SKM-1 (cell line): Measurements from ENCODE around the gene NDUFS2.
"Not testable (repeated sequence)": the region's sequence is repeated elsewhere in the genome, so short reads cannot be mapped to it uniquely, and the experiment has no call there.

Experiments used
- DNase-seq: peaks from one replicate; lab custom pipeline; 2025; ENCODE audit not compliant: unreplicated experiment; lab: John Stamatoyannopoulos, UW

Gene NDUFS2

DNA sequence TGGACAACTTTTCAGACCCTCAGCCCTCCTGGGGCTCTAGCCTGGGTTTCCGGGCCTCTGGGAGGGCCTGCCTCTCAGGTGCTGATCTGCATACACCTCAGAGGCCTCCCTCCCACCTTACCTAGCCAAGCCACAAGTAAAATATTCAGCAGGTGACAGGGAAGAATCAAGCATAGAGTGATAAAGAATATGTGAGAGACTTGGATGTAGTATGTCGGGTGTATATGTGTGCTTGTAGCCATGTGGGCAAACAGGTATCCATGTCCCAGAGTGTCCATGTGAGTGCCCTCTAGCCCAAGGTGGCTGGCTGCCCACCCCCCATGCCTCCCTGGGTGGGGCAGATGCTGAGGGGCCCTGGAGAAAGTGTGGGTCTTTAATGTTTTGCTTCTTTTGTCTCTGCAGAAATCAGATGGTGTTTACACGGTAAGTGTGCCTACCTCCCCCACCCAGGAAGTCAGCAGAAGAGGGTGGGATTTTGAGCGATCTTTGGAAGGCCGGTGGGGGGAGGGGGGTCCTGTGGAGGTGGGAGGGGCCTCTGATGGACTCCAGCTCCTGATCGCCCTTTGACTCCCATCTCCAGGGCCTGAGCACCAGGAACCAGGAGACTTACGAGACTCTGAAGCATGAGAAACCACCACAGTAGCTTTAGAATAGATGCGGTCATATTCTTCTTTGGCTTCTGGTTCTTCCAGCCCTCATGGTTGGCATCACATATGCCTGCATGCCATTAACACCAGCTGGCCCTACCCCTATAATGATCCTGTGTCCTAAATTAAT lies 16.3 kb downstream of the NDUFS2 start:
- DNase-seq = no peak

DNA sequence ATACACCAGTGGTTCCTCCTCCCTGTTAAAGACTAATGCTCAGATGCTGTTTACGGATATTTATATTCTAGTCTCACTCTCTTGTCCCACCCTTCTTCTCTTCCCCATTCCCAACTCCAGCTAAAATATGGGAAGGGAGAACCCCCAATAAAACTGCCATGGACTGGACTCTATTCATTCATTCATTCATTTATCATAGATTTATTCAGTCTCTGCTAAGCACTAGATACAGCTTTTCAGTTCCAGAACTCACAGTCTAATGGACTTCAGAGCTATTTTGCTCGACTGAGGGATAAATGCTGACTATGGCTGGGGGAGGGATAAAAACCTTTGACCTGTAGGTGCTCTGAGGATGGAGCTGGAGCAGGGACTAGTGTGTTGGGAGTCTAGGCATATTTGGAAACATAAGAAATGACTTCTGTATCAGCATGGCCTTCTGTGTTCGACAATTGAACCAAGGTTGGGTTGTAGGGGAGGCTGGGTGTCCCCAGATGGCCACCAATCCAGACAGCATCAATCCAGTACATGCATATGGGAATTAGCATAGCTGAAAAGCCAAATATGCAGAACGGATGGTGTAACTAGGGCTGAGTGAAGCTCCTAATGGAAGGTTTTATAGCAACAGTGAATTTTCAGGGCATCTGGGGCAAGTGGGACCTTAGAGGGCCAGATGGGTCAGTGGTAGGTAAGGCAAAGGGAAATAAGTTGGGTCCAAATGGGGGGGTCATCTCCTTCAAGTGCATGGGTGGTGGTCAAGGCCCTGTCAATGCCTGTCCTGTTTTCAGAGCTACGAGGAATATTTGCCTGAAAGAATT lies 17.1 kb downstream of the NDUFS2 start:
- no peak for DNase-seq

DNA sequence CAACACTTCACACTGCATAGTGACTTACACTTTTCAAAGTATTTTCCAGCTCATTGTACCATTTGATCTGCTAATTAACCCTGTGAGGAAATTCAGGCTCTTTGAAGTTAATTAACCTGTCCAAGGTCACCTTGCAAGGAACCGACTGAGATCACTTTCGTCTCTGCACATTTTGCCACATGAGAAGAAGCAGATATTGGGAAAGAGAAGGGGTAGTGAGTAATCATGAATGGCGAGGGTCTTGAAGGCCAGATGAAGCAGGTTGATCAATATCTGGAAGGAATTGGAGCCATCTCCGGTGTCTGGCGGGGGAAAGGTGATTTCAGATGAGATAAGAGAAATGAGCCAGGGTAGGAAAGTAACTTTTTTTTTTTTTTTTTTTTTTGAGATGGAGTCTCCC lies 17.8 kb downstream of the NDUFS2 start:
- no peak for DNase-seq

DNA sequence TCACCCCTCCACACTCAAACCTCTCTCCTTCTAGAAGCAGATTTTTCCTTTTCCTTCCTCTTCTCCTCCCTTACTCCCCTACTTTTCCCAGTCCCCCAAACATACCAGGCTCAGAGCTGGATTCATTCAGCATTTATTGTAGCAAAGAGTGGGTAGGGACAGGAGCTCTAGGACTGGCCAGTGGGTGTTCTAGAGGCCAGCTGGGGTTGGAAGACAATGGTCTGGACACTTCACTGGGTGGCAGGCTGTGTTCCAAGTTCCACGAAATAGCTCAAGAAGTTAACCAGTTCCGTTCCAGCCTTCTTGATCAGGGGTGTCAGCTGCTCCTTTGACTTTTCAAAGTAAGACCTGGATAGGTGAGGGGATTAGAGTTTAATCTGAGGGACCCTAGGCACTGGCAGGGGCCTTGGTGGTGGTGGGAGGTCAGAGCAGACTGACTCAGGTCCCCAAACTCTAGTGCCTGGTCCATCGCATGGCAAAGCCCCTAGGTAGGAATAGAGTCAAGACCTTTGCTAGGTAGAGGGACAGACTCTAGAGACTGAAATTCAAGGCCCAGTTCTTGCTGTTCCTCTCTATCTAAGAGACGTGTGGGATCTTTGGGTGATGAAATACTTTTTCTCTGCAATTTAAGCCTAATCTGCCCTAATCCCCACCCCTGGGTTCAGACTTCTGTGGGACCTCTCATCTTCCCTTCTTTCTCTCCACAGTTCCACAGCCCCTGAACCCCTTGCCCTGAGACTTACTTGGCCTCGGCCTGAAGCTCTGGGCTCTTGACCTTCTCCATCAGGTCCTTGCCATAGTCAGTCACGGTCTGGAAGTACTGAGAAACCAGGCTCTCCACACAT lies 20.2 kb downstream of the NDUFS2 start:
- DNase-seq = no peak

DNA sequence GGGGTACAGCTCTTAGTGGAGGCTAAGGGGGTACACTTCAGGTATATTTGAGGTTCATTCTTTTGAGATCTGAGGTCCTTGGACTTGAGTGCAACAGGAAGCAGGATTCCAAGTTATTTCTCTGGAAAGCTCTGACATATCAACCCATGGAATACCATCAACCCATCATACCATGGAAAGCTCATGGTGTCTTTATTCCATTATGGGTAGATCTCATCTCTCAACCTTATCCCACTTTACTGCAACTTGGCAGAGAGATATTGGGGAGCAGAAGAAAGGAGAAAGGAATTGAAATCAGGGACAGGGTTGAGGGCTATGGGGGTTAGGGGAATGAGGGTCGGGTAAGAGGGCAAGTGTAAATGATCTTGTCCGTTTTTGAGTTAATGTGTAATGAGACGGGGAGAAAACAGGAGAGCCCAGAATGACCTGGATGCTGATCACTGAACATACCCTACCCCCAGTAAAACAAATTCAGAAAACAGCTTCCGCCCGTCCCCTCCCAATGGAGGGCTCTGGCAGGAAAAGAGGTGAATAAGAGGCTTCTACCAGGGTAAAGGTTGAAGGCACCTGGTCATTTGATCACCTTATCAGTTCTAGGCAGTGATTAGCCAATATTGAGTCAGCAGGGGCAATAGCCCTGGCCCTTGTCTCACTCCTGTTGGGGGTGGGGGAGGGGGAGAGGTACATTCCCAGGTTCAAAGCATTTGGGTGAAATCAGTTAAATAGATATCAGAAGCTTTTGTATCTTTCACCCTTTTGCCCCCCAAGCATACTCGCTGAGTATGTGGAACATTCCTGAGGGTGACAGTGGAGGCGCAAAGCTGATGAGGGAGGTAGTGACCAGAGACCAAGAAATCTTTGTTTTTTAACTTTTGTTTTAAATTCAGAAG lies 21.9 kb downstream of the NDUFS2 start:
- DNase-seq = no peak

DNA sequence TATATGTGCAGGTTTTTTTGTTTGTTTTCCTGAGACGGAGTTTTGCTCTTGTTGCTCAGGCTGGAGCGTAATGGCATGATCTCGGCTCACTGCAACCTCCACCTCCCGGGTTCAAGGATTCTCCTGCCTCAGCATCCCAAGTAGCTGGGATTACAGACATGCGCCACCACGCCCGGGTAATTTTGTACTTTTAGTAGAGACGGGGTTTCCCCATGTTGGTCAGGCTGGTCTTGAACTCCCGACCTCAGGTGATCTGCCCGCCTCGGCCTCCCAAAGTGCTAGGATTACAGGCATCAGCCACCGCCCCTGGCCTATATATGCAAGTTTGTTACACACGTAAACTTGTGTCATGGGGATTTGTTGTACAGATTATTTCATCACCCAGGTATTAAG lies 22.5 kb downstream of the NDUFS2 start:
- not testable (repeated sequence) for DNase-seq

DNA sequence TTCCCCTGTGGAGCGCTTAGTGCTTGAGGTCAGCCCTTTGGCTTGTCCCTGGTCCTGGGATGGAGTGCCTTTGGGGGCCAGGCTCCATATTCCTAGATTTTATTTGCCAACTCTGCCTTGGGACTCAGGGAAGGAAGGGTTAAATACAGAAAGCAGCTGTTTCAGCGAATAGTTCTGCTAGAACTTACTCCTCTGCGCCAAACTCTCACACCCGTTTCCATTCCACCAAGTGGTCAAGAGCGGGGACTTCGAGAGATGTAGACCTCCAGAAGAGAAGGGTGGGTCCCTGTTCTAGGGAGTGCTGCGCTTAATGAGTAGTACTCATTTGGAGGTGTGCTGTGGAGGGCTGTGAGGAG lies 23.0 kb downstream of the NDUFS2 start:
- DNase-seq = no peak

DNA sequence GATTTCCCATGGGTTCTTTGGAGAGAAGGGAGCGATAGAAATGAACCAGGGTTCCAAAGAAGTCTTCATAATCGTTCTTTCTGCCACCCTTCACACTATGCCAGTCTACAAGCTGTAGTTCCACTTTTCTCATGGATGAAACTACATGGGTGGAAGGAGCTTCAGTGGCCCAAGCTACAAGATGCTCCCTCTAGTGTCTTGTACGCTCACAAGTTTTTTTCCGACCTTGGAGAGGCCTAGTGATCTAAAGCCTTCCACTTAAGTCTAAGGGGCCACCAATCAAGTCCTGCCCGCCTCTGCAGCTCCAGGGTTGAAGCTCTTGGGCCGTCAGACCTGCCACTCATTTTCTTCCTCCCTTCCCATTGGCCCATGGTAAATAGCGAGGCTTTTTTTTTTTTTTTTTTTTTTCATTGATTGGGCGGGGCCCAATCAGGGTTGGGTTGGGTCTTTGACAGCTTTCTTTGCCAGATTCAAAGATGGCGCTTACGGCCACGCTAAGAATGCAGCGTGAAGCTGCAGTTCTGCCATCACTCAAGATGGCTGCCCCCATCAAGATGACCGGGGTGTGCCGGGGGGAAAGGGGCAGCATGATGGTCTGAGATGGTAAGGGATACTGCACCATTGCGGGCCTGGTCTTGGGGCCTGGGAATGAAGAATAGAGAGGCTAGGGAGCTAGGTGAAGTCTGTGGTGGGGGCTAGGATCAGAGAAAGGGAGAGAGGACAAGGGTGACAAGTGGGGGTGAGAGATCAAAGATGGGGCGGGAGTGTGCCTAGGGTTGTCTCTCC lies 23.6 kb downstream of the NDUFS2 start, which contains the start of gene TOMM40L:
TSS of gene TOMM40L (plus strand) at position 527 of the 786 bp plus-strand sequence. CDS start 430 bp downstream, outside the sequence.
- DNase-seq = peak; percentile 100

DNA sequence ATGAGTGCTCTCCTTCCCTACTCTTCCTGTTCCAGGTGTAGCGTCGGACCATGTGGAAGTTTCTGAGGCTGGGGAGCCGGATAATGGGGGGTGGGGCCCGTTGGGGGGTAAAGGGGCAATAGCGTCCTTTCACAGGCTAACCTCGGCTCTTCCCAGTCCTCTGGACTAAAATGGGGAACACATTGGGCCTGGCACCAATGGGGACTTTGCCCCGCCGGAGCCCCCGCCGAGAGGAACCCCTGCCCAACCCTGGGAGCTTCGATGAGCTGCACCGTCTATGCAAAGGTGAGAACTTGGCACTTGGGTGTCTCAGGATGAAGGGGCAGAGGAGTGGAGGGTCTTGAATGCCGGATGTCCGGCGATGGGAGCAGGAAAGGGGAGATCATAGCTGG lies 24.1 kb downstream of the NDUFS2 start:
- DNase-seq = no peak

DNA sequence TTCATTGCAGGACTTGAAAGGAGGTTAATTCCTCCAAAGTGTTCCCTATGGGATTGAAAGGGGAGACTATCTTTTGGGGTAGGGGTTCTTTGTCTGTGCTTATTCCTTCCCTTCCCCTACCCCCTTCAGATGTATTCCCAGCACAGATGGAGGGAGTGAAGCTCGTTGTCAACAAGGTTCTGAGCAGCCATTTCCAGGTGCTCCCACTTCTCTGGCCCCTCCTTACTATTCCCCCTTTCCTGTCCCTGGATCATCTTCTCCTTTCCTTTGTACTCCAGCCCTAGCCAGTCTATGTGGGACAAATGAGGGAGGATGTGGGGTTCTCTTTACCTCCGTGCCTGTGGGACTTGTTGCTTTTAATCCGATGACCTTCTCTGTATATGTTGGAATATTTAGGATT lies 24.6 kb downstream of the NDUFS2 start:
- DNase-seq = no peak

DNA sequence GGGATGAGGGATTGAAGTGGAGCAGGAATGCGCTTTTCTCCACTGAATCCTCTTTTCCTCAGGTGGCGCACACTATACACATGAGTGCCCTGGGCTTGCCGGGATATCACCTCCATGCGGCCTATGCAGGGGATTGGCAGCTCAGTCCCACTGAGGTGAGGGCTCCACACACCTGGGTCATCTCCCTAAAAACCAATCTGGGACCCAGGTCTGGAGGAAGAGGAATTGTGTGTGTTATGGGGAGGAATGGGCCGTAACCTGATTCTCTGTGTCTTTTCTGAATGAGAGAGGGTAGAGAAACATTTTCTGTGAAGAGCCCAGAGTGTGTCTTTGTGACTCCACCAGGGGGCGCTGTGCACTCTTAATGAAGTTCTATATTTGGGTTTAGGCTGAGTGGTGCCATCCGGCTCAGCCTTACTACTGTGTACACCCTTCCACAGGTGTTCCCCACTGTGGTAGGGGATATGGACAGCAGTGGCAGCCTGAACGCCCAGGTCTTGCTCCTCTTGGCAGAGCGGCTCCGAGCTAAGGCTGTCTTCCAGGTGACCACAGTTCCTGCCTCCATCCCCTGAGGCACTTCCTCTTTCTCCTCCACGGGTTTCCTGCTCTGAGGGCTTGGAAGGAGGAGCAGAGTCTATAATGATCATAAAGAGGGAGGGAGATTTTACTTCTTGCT lies 25.2 kb downstream of the NDUFS2 start:
- peak; percentile 97 for DNase-seq

DNA sequence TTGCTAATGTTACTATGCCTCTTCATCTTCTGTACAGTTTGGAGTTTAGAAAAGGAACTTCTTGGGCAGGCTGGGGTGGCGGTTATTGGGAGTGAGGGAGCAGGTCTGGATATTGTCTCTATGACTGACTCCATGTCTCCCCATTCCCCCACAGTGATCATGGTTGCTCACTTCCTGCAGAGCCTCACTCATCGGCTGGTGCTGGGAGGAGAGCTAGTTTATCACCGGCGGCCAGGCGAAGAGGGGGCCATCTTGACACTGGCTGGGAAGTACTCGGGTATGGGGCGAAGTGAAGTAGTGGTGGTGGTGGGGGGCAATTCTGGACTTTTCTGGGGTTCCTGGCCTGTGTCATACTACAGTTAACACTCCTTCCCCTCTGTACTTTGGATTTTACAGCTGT lies 25.9 kb downstream of the NDUFS2 start:
- no peak for DNase-seq

DNA sequence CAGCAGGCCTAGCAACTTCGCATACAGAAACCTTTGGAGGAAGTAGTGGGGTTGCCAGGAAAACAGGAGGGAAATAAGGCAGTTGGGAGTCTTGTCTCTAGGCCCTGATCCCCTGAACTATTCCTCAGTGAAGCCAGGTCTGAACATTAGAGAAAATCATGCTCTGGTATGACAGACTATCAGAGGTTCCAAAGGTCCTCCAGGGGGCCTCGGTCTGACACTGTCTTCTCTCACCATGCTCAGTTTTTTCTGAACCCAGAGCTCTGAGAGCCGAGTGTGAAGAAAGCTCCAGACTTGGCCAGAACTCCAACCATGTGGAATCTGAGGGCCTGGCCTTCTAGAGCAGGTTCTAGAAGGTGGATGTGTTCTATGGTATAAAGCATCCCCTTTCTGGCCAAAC lies 27.7 kb downstream of the NDUFS2 start:
- no peak for DNase-seq

DNA sequence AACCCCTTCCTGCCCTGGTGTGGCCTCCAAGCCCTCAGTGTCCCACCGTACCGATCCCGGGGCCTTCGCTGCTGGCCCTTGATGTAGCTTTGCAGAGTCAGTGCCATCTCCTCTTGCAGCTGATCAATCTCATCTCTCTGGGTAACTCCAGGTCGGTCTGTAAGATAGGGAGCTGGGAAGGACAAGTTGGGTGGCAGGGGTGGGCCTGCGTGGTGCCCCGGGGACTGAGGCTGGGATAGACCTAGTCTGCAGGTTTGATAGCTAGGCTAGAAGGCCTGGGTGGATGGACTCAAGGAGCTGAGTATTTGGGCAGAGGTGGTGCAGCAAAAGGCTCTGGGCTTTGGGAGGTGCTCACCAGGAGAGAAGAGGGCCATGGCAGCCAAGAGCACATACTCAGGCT lies 28.6 kb downstream of the NDUFS2 start:
- no peak for DNase-seq

DNA sequence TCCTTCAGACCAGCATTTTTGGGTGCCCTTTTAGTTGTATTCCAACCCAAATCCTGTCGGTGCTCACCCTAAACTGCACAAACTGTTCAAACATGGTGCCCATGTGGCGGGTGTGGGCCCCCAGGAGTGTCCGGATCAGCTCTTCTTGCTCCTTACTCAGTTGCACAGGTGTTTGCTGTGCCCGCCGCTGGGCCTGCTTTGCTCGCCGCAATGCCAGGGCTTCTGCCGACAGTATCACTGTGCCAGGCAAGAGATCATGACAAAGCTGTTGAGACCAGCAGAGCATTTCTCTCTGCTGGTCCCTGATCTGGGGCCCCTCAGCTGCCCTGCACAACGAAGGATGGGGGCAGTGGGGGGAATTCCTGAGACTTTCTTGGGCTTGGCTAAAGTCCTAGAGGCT lies 30.9 kb downstream of the NDUFS2 start:
- no peak for DNase-seq

DNA sequence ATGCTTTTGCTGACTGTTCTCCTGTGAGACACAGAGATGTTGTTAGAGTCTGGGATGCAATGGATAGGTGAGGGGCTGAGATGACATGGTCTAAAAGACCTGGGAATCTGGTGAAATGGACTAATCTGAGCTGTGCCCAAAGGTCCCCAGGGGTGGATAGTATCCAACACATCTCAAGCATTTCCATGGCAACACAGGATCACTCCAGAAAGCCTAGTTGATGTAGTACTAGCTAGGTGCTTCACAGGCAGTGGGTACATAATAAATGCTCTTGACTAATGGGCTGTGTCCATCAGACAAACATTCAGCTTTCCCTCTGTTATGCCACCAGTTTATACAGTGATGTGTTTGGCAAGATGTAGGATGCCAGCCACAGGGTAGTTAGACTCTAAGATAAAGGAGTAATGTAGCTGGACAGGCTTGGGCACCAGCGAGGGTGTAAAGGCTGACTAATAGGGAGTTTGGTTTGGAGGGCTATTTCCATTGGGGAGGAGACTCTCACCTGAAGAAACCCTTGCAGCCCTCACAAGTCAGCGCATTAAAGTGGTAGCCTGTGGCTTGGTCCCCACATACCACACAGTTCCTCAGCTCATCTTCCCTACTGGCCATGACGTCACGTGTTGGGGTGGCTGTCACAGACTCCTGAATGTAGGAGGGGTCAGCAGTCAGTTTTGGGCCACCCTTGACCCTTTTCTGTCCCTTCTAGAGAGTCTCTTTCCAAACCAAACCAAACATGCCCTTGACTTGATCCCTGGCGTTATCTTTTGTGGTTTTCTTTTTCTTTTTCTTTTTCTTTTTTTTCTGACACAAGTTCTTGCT lies 34.0 kb downstream of the NDUFS2 start:
- no peak for DNase-seq

DNA sequence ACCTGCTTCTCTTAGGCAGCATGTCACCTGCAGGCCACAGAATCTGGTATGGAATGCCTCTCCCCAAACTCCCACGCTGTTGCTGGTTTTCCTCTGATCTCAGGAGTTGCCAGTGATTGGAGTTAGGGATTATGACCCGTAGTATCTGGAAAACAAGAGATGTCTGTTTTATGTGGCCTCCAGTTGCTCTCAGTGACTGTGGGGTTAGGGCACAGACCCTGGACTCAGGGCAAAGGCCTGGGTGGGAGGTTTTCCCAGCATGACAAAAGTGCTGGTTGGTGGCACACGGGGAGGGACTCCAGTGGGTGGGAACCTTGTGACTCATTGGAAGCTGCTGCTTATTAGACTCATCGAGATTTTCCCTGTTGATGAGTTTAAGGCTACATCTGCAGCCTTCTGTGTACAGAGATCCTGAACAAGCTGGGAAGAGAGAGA lies 35.9 kb downstream of the NDUFS2 start, which contains the start of gene NR1I3:
TSS of gene NR1I3 (minus strand) at position 165 of the 435 bp plus-strand sequence. CDS start 1,638 bp downstream, outside the sequence.
- DNase-seq = no peak

DNA sequence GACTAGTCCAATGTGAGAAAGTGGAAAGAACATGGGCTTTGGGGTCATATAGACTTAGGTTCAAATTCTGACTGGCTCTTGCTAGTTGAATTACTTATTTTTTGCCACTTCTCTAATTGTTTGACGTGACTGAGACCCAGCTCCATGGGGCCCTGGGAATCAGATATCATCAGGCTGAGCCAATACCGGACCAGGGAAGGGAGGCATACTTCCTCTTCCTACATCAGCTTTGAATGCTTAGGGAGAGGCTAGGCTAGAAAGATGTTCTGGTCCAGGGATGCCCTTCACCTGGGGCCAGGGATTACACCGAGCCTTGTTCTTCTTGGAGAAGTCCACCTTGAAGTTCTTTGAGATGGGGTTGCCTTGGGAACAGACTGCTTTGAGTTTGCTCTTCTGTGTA lies 39.5 kb downstream of the NDUFS2 start:
- DNase-seq = no peak
